GM12865 (cell line): Measurements from ENCODE around the gene DIP2B.

ENCODE experiments used
- DNase-seq: peaks from one replicate; pipeline ENCODE4 v3.0.0; 2010; ENCODE audit warnings: low read depth
- H3K4me3 ChIP-seq: 2 replicates; pipeline ENCODE4 v1.5.1; 2011; ENCODE audit warnings: mild to moderate bottlenecking, low read depth, low read length, control low read depth
- TF ChIP-seq, protein P1 (sequence below): IDR thresholded peaks from 2 replicates; pipeline ENCODE4 v1.5.1; 2011; ENCODE audit warnings: low read length, control low read depth, low read depth, inconsistent platforms; ENCODE audit not compliant: insufficient read depth; ENCODE audit errors: missing control alignments

Gene DIP2B

DNA sequence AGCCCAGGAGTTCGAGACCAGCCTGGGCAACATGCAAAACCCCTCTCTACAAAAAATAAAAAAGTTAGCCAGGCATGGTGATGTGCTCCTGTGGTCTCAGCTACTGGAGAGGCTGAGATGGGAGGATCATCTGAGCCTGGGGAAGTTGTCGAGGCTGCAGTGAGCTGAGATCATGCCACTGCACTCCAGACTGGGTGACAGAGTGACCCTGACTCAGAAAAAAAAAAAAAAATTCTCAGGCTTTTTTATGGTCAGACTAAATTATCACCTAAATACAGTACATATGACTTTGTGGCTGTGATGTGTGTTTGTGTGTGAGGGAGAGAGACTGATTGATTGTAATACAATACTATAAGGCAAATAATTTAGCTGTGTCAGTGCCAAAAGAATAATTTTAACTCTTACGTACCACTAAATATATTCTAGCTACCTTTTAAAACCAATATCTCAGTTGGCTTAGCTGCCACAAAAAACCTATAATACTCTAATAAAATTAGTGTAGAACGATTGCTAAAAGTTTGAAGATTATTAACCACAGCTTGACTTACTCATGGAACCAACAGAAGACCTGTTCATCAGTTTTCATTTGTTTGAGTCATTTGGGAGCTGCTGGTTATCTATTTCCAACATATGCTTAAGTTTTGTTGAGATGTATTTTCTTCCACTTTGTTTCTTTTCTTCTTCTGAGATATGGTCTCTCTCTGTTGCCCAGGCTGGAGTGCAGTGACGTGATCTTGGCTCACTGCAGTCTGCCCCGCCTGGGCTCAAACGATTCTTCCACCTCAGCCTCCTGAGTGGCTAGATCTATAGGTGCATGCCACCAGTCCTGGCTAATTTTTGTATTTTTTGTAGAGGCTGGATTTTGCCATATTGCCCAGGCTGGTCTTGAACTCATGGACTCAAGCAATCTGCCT is 58.0 kb downstream of the DIP2B start:
- DNase-seq = no peak
- TF ChIP-seq, protein P1, sequence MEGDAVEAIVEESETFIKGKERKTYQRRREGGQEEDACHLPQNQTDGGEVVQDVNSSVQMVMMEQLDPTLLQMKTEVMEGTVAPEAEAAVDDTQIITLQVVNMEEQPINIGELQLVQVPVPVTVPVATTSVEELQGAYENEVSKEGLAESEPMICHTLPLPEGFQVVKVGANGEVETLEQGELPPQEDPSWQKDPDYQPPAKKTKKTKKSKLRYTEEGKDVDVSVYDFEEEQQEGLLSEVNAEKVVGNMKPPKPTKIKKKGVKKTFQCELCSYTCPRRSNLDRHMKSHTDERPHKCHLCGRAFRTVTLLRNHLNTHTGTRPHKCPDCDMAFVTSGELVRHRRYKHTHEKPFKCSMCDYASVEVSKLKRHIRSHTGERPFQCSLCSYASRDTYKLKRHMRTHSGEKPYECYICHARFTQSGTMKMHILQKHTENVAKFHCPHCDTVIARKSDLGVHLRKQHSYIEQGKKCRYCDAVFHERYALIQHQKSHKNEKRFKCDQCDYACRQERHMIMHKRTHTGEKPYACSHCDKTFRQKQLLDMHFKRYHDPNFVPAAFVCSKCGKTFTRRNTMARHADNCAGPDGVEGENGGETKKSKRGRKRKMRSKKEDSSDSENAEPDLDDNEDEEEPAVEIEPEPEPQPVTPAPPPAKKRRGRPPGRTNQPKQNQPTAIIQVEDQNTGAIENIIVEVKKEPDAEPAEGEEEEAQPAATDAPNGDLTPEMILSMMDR = no peak
- no peak overlapping the region for H3K4me3 ChIP-seq

GRCh38 chr12:50563434-50563787 is 58.6 kb downstream of the DIP2B start:
- TF ChIP-seq, protein P1 = no peak

DNA sequence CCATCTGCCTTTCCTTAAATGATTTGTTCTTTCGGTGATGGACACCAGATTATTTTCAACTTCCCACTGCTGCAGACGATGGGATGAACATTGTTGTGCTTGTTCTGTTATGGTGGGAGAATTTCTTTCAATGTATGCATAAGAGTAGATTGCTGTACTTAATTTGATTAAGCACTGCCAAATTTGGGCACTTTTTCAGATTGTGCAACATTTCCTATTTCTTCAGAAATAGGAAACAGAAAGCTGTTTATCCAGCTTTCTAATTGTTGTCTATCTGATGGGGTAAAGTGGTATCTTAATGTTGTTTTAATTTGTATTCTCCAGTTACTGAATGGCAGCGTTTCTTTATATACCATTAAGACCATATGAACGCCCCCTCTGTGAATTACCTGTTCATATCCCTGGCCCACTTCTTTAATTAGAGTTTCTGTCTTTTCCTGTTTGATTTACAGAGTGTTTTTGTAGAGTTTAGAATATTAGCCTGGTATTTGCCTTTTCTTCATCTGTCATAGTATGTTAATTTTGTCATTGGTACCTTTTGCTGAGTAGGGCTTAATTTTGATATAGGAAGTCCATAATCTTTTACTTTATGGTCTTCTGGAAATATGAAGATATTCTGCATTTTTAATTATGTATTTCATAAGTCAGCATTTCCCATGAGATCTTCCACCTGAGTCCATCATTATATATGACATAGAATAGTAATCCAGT is 59.6 kb downstream of the DIP2B start:
- DNase-seq = no peak
- no peak overlapping the region for H3K4me3 ChIP-seq
- TF ChIP-seq, protein P1 = no peak

More at GRCh38 chr12:50563434-50563787, 58.6 kb downstream of the DIP2B start:
- no peak overlapping the region for H3K4me3 ChIP-seq
- DNase-seq = no peak

DNA sequence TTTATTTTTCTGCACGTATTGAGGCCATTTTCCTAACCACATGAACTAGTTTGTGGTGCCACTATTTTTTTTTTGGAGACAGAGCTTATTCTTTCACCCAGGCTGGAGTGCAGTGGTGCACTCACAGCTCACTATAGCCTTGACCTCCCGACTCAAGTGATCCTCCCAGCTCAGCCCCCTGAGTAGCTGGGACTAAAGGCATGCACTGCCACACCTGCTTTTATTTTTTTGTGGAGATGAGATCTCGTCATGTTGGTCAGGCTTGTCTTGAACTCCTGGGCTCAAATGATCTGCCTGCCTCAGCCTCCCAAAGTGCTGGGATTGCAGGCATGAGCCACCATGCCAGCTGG is 60.1 kb downstream of the DIP2B start:
- TF ChIP-seq, protein P1 = no peak
- no peak for DNase-seq
- no peak overlapping the region for H3K4me3 ChIP-seq

DNA sequence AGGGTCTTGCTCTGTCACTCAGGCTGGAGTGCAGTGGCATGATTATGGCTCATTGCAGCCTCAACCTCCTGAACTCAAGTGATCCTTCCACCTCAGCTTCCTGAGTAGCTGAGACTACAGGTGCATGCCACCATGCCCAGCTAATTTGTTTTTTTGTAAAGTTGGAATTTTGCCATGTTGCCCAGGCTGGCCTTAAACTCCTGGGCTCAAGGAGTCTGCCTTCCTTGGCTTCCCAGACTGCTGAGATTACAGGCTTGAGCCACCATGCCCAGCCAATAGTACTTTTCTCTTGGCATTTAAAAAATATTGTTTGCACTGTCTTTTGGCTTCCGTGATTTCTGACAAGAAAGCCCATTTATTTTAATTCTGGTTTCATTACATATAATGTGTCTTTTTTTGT is 61.3 kb downstream of the DIP2B start:
- TF ChIP-seq, protein P1 = no peak
- H3K4me3 ChIP-seq = no peak overlapping the region
- no peak for DNase-seq

DNA sequence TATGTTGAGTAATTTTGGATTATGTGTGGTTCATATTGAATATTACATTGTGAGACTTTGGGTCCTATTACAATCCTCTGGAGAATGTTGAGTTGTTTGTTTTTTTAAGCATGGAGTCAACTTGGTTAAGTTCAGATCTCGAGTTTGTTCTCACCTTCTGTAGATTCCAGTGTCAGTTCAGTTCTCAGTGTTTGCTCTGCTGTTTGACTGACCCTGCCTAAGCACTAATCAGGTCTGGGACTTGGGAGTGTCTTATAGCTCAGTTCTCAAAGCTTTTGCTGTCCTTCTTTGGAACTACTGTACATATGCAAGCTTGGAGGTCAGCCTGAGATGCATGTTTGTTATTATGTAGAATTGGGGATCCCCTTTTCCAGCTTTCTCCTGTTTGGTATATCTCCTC is 63.1 kb downstream of the DIP2B start:
- TF ChIP-seq, protein P1 = no peak
- no peak for DNase-seq
- H3K4me3 ChIP-seq = no peak overlapping the region
